Measurements from ENCODE around the gene HNF1B. TPM values are rescaled to one million over a fixed set of nuclear protein-coding genes. Genes with fewer than 3 reads are reported as not detected.

HNF1B gene
- total and polyA plus RNA-seq, 4 donors = 1.6 to 5.7 (median 4.5) TPM

DNA sequence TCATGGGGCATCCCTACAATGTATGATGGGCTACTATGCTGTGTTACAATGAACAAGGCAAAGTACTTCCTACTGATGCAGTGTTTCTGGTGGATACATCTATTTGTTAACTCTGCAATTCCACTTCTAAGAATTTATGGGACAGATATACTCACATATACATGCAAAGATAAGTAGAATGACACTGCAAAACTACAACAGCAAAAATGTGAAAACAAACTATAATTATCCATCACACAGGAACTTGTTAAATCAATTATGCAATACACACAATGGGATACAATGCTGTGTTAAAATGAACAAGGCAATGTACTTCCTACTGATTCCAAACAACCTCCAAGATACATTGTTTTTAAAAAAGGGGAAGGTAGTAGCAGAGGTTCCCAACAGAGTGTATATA lies 104.8 kb downstream of the HNF1B start:
- Histone ChIP-seq H3K36me3 (ENCODE audit: control insufficient read depth in 4 of 4, insufficient read depth in 3 of 4, low read depth in 1 of 4, low read length in 3 of 4) (peaks cover 4 to 25% (median 10%) of the 10 kb centered on the region in 4 donors), H3K27ac (ENCODE audit: low read depth in 1 of 2, low read length in 2 of 2) (no peak overlapping the region), H3K9ac (ENCODE audit: low read depth in 1 of 2, low read length in 2 of 2) (no peak overlapping the region), H3K4me3 (ENCODE audit: low read depth in 1 of 3, low read length in 3 of 3) (no peak overlapping the region), H3K4me1 (ENCODE audit: control insufficient read depth in 4 of 4, insufficient read depth in 4 of 4, low read length in 3 of 4) (peaks cover 3 to 15% (median 11%) of the 10 kb centered on the region in 4 donors), H3K9me3 (ENCODE audit: control insufficient read depth in 4 of 4, low read length in 3 of 4) (no peaks in the 10 kb centered on the region), H3K27me3 (ENCODE audit: control insufficient read depth in 4 of 4, insufficient read depth in 4 of 4, low read length in 3 of 4) (no peaks in the 10 kb centered on the region)
- TF ChIP-seq, protein P1, sequence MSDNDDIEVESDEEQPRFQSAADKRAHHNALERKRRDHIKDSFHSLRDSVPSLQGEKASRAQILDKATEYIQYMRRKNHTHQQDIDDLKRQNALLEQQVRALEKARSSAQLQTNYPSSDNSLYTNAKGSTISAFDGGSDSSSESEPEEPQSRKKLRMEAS (IDR thresholded peaks at IDR 0.05) = no peak
- TF ChIP-seq, protein P2, sequence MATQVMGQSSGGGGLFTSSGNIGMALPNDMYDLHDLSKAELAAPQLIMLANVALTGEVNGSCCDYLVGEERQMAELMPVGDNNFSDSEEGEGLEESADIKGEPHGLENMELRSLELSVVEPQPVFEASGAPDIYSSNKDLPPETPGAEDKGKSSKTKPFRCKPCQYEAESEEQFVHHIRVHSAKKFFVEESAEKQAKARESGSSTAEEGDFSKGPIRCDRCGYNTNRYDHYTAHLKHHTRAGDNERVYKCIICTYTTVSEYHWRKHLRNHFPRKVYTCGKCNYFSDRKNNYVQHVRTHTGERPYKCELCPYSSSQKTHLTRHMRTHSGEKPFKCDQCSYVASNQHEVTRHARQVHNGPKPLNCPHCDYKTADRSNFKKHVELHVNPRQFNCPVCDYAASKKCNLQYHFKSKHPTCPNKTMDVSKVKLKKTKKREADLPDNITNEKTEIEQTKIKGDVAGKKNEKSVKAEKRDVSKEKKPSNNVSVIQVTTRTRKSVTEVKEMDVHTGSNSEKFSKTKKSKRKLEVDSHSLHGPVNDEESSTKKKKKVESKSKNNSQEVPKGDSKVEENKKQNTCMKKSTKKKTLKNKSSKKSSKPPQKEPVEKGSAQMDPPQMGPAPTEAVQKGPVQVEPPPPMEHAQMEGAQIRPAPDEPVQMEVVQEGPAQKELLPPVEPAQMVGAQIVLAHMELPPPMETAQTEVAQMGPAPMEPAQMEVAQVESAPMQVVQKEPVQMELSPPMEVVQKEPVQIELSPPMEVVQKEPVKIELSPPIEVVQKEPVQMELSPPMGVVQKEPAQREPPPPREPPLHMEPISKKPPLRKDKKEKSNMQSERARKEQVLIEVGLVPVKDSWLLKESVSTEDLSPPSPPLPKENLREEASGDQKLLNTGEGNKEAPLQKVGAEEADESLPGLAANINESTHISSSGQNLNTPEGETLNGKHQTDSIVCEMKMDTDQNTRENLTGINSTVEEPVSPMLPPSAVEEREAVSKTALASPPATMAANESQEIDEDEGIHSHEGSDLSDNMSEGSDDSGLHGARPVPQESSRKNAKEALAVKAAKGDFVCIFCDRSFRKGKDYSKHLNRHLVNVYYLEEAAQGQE (IDR thresholded peaks at IDR 0.05) = no peak
- TF ChIP-seq EGR1 (IDR thresholded peaks at IDR 0.05; ENCODE audit: low read depth in 2 of 2) (no peak), SP1 (IDR thresholded peaks at IDR 0.05) (no peak), HNF4G (IDR thresholded peaks at IDR 0.05) (no peak), GABPA (IDR thresholded peaks at IDR 0.05 in 1 of 2, conservative IDR thresholded peaks at IDR 0.05 in 1 of 2) (no peak), YY1 (IDR thresholded peaks at IDR 0.05) (no peak), JUND (IDR thresholded peaks at IDR 0.05) (no peak), HNF4A (conservative IDR thresholded peaks at IDR 0.05) (no peak), FOXA2 (IDR thresholded peaks at IDR 0.05) (no peak), NR2F2 (IDR thresholded peaks at IDR 0.05) (no peak), RAD21 (IDR thresholded peaks at IDR 0.05) (no peak), FOXA1 (IDR thresholded peaks at IDR 0.05) (no peak), RXRA (IDR thresholded peaks at IDR 0.05) (no peak), TAF1 (conservative IDR thresholded peaks at IDR 0.05) (no peak)
- TF ChIP-seq, protein P3, sequence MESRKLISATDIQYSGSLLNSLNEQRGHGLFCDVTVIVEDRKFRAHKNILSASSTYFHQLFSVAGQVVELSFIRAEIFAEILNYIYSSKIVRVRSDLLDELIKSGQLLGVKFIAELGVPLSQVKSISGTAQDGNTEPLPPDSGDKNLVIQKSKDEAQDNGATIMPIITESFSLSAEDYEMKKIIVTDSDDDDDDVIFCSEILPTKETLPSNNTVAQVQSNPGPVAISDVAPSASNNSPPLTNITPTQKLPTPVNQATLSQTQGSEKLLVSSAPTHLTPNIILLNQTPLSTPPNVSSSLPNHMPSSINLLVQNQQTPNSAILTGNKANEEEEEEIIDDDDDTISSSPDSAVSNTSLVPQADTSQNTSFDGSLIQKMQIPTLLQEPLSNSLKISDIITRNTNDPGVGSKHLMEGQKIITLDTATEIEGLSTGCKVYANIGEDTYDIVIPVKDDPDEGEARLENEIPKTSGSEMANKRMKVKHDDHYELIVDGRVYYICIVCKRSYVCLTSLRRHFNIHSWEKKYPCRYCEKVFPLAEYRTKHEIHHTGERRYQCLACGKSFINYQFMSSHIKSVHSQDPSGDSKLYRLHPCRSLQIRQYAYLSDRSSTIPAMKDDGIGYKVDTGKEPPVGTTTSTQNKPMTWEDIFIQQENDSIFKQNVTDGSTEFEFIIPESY (IDR thresholded peaks at IDR 0.05) = no peak
- TF ChIP-seq, protein P4, sequence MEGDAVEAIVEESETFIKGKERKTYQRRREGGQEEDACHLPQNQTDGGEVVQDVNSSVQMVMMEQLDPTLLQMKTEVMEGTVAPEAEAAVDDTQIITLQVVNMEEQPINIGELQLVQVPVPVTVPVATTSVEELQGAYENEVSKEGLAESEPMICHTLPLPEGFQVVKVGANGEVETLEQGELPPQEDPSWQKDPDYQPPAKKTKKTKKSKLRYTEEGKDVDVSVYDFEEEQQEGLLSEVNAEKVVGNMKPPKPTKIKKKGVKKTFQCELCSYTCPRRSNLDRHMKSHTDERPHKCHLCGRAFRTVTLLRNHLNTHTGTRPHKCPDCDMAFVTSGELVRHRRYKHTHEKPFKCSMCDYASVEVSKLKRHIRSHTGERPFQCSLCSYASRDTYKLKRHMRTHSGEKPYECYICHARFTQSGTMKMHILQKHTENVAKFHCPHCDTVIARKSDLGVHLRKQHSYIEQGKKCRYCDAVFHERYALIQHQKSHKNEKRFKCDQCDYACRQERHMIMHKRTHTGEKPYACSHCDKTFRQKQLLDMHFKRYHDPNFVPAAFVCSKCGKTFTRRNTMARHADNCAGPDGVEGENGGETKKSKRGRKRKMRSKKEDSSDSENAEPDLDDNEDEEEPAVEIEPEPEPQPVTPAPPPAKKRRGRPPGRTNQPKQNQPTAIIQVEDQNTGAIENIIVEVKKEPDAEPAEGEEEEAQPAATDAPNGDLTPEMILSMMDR (IDR thresholded peaks at IDR 0.05; ENCODE audit: low read depth, low read length, missing input control) = no peak
- TF ChIP-seq, protein P5, sequence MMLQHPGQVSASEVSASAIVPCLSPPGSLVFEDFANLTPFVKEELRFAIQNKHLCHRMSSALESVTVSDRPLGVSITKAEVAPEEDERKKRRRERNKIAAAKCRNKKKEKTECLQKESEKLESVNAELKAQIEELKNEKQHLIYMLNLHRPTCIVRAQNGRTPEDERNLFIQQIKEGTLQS (IDR thresholded peaks at IDR 0.05) = no peak
- no peak for DNase-seq (ENCODE audit: low spot score)
